HG03558 (cell line): ENCODE data around the gene PPP4R2.
"Not testable (repeated sequence)": the region's sequence is repeated elsewhere in the genome, so short reads cannot be mapped to it uniquely, and the experiment has no call there.

Source experiments
- ATAC-seq: cut with Tn5 transposase; IDR thresholded peaks from one replicate; pipeline ENCODE4 v1.9.1; 2021; ENCODE audit warnings: moderate number of reproducible peaks; ENCODE audit not compliant: unreplicated experiment; ENCODE audit errors: extremely low read depth

The PPP4R2 gene

GRCh38 chr3:72974956-72975355 lies 21.7 kb upstream of the PPP4R2 start:
- no peak for ATAC-seq

- ATAC-seq = no peak
Measured at GRCh38 chr3:72976281-72976741, 20.3 kb upstream of the PPP4R2 start.

DNA sequence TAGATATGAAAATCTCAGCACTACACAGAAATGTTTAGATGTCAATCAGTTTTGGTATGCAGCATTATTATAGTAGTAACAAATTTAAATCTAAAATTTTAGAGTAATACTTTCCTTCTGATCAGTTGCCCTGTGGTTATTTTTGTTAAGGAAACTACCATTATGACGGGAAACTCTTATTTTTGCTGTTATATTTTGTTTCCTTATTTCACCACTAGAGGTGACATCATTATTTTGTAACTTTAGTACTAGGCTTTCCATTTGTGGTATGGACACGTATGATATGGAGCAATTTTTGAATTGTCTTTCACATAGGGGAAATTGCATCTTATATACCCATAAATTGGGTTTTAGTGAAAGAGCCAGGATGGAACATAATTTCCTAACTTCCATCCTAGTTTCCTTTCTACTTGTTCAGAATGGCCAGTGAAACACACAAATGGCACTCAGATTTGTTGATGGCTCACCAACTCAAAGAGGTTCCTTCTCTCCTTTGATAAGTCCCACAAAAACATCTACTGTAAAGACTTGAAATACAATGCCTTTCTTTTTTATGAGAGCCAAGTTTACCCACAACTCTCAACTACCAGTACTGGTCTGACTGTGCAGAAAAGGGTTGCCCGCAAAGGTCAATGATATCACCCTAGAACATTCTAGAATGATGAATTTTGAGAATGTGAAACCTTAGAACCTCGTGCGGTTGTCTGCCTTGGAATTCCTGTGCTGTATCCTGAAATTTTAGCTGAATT lies 19.4 kb upstream of the PPP4R2 start:
- ATAC-seq = no peak

DNA sequence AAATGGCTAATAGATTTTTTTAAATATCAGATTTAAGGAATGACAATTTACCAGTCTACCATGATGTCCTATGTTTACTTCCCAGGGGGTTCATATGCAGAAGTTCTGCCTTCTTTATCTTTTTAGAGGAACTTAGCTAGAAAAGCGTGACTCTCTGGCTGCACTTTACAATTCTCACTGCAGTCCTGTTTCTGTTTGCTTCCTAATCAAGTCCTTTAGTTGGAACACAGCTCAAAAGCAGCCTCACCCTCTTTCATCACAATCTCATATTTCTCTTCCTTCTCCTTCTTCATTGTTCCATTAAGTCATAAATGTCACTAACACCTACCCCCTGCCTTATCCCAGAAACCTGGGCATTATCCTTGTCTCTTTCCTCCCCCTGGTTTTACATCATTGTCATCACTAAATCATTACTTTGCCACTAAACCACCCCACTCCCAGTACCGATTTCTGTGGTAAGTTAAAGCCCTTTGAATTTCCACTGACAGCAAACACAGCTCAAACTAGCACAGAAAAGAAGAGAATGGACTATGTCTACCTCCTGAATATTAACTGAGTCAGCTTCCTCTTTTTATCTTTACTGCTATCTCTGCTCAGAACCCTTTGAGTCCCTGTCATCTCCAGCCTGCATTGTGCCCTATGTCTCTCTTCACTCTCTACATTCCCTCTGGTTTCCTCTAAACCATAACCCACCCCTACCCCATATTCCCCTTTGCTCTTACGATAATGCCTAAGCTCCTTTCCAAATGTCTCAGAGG lies 13.8 kb upstream of the PPP4R2 start:
- no peak for ATAC-seq

DNA sequence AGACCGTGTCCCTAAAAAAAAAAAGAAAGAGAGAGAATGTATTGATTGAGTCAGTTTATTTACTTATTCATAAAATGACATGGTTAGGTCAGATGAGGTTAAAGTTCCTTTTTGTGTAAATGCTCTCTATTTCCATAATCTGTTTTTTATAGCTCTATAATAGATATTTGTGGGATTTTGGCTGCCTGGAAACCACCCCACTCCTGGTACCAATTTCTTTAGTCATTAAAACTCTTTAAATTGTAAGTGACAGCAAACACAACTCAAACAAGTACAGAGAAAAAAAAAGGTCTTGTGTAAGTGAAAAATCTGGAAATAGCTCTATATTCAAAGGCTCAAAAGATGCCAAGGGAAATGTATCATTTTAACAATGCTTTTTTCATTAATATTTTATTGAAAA lies 11.0 kb upstream of the PPP4R2 start:
- no peak for ATAC-seq

DNA sequence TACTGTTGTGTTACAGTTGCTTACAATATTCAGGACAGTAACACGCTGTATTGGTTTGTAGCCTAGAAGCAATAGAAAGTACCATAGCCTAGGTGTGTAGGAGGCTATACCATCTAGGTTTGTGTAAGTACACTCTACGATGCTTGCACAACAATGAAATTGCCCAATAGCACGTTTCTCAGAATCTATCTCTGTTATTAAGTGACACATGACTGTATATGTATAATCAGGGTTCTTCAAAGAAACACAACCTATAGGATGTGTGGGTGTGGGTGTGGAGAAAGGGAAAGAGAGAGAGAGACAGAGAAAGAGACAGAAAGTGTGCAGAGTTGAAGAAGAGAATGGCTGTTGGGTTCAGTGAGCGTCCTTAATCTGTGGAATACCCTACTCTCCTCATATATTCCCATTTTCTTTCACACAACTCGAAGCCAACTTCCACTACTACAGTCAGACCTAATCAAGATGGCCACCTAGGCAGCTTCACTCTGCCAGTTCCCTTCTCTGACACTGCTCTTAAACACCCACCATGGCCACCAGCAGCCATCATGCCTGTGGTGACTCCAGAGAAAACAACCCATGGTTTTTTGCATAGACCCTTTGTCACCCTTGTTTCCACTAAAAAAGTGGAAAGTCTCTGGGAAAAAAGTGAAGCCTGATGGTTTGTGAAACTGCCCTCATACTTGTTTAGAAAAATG lies 5.8 kb upstream of the PPP4R2 start:
- no peak for ATAC-seq

DNA sequence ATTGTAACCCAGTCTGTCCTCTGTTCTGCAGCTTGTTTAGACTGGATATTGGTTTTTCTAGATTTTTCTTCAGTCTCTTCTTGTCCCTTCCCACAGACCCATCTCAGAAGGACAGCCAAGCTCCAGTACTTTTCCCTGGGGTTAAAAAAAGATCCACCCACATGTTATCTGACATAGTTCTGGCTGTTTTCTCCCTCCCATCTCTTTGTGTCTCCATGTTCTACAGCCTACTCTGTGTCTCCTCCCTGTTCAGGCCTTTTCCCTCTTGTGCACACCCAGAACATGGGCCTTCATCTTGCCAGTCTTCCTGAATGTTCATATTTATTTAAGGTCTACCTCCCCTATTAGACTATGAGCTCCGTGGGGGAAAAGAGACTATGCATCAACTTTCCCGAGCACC lies 5.1 kb upstream of the PPP4R2 start:
- ATAC-seq = no peak

GRCh38 chr3:72993391-72993790 lies 3.2 kb upstream of the PPP4R2 start:
- no peak for ATAC-seq

GRCh38 chr3:72995337-72995736 lies 1.3 kb upstream of the PPP4R2 start:
- ATAC-seq = no peak

DNA sequence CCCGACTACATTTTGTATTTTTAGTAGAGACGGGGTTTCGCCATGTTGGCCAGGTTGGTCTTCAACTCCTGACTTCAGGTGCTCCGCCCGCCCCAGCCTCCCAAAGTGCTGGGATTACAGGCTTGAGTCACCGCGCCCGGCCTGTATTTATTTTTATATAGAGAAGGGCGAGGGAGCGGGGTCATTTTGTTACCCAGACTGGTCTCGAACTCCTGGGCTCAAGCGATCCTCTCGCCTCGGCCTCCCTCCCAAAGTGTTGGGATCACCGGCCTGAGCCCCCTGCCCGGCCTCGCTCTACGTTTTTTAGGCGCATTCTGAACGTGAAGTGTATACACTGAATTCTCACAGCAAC lies 514 bp upstream of the PPP4R2 start:
- no peak for ATAC-seq

- ATAC-seq = no peak
Measured at GRCh38 chr3:72997421-72997961, 880 bp downstream of the PPP4R2 start.

- no peak for ATAC-seq
Measured at GRCh38 chr3:72998466-72998865, 1.9 kb downstream of the PPP4R2 start.

DNA sequence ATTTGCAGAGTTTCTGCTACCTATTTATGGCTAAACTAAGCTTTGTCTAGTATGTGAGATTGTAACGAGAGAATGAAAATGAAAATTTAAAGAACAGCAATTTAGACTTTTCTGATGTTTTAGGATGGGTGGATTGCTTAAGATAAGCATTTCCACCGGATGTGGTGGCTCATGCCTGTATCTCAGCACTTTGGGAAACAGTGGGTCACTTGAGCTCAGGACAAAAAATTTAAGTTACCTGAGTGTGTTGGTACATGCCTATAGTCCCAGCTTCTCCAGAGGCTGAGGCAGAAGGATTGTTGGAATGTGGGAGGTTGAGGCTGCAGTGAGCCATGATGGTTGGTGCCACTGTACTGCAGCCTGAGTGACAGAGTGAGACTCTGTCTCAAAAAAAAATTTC lies 3.3 kb downstream of the PPP4R2 start:
- ATAC-seq = no peak

- ATAC-seq = not testable (repeated sequence)
Measured at GRCh38 chr3:73003050-73003449, 6.4 kb downstream of the PPP4R2 start.

- no peak for ATAC-seq
Measured at GRCh38 chr3:73004316-73004715, 7.7 kb downstream of the PPP4R2 start.

DNA sequence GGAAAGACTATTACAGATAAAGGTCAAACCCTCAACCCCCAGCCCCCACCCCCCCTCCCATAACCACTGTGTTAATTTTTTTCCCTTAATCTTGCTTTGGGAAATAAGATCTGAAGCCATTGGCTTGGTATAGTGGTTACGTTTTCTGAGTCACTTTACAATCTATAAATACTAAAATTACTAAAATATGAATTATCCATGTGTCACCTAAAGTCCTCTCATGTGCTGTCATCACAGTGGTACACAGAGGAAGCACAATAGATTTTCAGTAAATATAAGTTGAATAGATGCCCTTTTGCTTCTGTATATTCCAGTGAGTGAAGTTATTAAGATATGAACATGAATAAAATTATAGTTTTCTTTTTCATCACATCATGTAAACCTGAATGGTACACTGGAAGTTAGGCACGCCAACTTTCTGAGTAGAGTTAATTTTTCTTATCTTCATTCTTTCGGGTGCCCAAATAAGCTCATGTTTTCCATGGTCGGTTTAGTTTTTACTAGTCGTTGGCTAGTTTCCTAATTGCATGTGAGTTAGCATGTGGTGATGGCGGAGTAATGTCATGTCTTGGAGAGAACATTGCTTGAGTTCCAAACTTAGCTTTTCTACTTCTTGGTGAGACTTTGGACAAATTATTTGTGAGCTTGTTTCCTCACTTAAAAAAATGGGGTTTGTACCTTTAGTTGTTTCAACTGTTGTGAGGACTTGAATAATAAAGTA lies 11.5 kb downstream of the PPP4R2 start:
- ATAC-seq = no peak

DNA sequence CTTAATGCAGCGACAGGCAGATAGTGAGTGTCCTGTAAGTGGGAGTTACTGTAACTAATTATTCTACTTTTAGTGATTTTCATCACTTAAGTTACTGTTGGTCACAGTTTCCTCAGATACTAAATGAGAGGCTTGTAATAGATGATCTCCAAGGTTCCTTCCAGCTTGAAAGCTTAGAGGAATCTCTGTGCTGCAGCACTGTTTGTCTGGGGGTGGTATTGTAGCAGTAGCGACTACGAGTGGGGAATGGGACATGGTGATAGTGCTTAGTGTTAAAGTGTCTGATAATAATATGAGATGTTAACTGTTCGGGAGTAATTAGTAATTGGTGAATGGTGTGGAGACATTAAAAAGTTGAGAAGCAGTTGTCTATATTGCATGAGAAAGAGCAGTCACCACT lies 12.4 kb downstream of the PPP4R2 start:
- no peak for ATAC-seq

- no peak for ATAC-seq
Measured at GRCh38 chr3:73009750-73010149, 13.1 kb downstream of the PPP4R2 start.

GRCh38 chr3:73010158-73010557 lies 13.5 kb downstream of the PPP4R2 start:
- no peak for ATAC-seq

DNA sequence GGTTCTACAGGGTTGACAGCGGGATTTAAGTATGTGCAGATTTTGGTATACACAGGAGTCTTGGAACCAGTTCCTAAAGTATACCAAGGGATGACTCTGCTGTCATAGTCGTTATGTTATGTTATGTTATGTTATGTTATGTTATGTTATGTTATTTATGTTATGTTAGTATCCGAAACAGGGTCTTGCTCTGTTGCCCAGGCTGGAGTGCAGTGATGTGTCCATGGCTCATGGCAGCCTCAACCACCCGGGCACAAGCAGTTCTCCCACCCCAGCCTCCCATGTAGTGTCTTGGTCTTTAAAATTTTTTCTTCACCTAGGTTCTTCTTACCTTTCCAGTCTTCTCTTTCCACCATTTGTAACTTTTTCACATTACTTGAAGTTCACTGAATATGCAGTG lies 21.7 kb downstream of the PPP4R2 start:
- ATAC-seq = no peak
